Right renal pelvis (tissue), 4 donors: Measurements from ENCODE around the gene ARID1B. TPM values are rescaled to one million over a fixed set of nuclear protein-coding genes. Genes with fewer than 3 reads are reported as not detected.

Source experiments
- DNase-seq, 4 donors: peaks; one replicate each; pipeline ENCODE4 v3.0.0-alpha.2; 2013; ENCODE audit warnings: low read depth in 4 of 4, low spot score in 3 of 4, missing footprints in 1 of 4
- polyA plus RNA-seq, 4 donors: library from polyadenylated mRNA; unstranded; fragments of 120-200 nt; gene quantifications; one replicate each; pipeline ENCODE4 v1.2.1, GENCODE V29; 2013; ENCODE audit not compliant: insufficient read length in 4 of 4

Gene ARID1B
- polyA plus RNA-seq, 4 donors, result 64.5 to 84.5 (median 70.6) TPM

- no peak for DNase-seq
These were observed 3.0 kb upstream of the ARID1B start for GRCh38 chr6:156773935-156774852.

- no peak for DNase-seq
These were observed 2.2 kb upstream of the ARID1B start for GRCh38 chr6:156774863-156775405.

- no peak for DNase-seq
These were observed 1.5 kb upstream of the ARID1B start for GRCh38 chr6:156775717-156776116.

GRCh38 chr6:156776470-156776839, 723 bp upstream of the ARID1B start:
- no peak for DNase-seq

- peak in 1 of 4 donors; percentile 59 for DNase-seq
These were observed 637 bp downstream of the ARID1B start for GRCh38 chr6:156777577-156778453.

GRCh38 chr6:156778454-156779205, 1.5 kb downstream of the ARID1B start:
- no peak for DNase-seq

- DNase-seq, result no peak
These were observed 2.3 kb downstream of the ARID1B start for GRCh38 chr6:156779206-156780094.

GRCh38 chr6:156780102-156780641, 3.0 kb downstream of the ARID1B start:
- DNase-seq, result peak in 3 of 4 donors; percentile 45 to 75 (median 67)

- DNase-seq, result no peak
These were observed 4.0 kb downstream of the ARID1B start for GRCh38 chr6:156780962-156781853.

GRCh38 chr6:156781861-156782631, 4.9 kb downstream of the ARID1B start:
- no peak for DNase-seq

GRCh38 chr6:156782691-156783320, 5.6 kb downstream of the ARID1B start:
- no peak for DNase-seq

- no peak for DNase-seq
These were observed 6.8 kb downstream of the ARID1B start for GRCh38 chr6:156783958-156784357.

GRCh38 chr6:156786652-156787051, 9.5 kb downstream of the ARID1B start:
- DNase-seq, result no peak

- no peak for DNase-seq
These were observed 10.7 kb downstream of the ARID1B start for GRCh38 chr6:156787569-156788492.

- DNase-seq, result no peak
These were observed 12.1 kb downstream of the ARID1B start for GRCh38 chr6:156789081-156789943.
